HEK293T (cell line): ENCODE data around the gene RNF150.

Source experiments
- ARNT ChIP-seq: fragments of 450-650 bp; IDR thresholded peaks from 2 replicates; pipeline ENCODE4 v1.6.1; 2017; ENCODE audit warnings: mild to moderate bottlenecking
- BHLHE40 ChIP-seq: fragments of 450-650 bp; IDR thresholded peaks from 2 replicates; pipeline ENCODE4 v1.6.1; 2016; ENCODE audit warnings: mild to moderate bottlenecking, moderate library complexity, borderline replicate concordance
- CTBP1 ChIP-seq: fragments of 450-650 bp; IDR thresholded peaks from 2 replicates; pipeline ENCODE4 v1.6.1; 2016; ENCODE audit warnings: borderline replicate concordance
- FOXA1 ChIP-seq: fragments of 450-650 bp; IDR thresholded peaks from 2 replicates; pipeline ENCODE4 v1.6.1; 2016; ENCODE audit warnings: mild to moderate bottlenecking
- FOXM1 ChIP-seq: fragments of 450-650 bp; IDR thresholded peaks from 2 replicates; pipeline ENCODE4 v1.6.1; 2017; ENCODE audit warnings: mild to moderate bottlenecking, borderline replicate concordance
- L3MBTL2 ChIP-seq: fragments of 450-650 bp; conservative IDR thresholded peaks from 2 replicates; pipeline ENCODE4 v1.6.1; 2016; ENCODE audit warnings: mild to moderate bottlenecking
- LEF1 ChIP-seq: fragments of 450-650 bp; IDR thresholded peaks from 2 replicates; pipeline ENCODE4 v1.6.1; 2017; ENCODE audit warnings: mild to moderate bottlenecking, borderline replicate concordance
- NFRKB ChIP-seq: fragments of 450-650 bp; IDR thresholded peaks from 2 replicates; pipeline ENCODE4 v1.6.1; 2016; ENCODE audit warnings: mild to moderate bottlenecking, moderate library complexity
- SP1 ChIP-seq: fragments of 450-650 bp; IDR thresholded peaks from 2 replicates; pipeline ENCODE4 v1.6.1; 2017
- SUZ12 ChIP-seq: fragments of 450-650 bp; IDR thresholded peaks from 2 replicates; pipeline ENCODE4 v1.6.1; 2016; ENCODE audit warnings: mild to moderate bottlenecking
- TARDBP ChIP-seq: fragments of 450-650 bp; IDR thresholded peaks from 2 replicates; pipeline ENCODE4 v1.6.1; 2016

- no peak for TF ChIP-seq TARDBP
- no peak for TF ChIP-seq NFRKB
- TF ChIP-seq FOXM1, result no peak
- no peak for TF ChIP-seq SP1
- no peak for TF ChIP-seq L3MBTL2
- TF ChIP-seq SUZ12, result no peak
- no peak for TF ChIP-seq BHLHE40
- TF ChIP-seq CTBP1, result no peak
- TF ChIP-seq FOXA1, result no peak
- TF ChIP-seq ARNT, result no peak
- TF ChIP-seq LEF1, result no peak
These were observed 30.9 kb downstream of the RNF150 start for GRCh38 chr4:141102367-141102766.
